ENCODE data around the gene SNX15.

DNA sequence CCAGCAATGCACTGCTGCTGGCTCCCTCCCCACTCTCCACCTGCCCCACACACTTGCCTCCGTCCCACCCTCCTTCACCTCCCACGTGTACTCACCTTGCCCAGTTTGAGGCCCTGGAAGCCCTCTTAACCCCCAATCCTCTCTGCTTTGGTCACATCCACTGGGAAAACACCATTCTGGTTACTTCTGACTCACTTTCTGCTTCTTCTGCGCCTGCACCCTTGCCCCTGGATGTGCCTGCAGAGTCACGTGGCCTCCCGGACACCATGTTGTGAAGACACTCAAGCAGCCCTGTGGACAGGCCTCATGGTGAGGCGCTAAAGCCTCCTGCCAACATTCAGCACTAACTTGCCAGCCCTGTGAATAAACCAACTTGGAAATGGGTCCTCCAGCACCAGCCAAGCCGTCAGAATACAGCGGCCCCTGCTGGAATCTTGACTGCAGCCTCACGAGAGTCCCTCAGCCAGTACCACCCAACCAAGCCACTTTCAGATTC lies 33.7 kb downstream of the SNX15 start:
- TF ChIP-seq POLR2A (IDR thresholded peaks at IDR 0.05) (no peak), EP300 (IDR thresholded peaks at IDR 0.05) (no peak)
